Measurements from ENCODE around the gene BST1. TPM values are rescaled to one million over a fixed set of nuclear protein-coding genes. Genes with fewer than 3 reads are reported as not detected.

Gene BST1
- total RNA-seq, 1 experiment from 2014 or later = 1.4 TPM

GRCh38 chr4:15681372-15682241 is 21.3 kb upstream of the BST1 start, which contains the start of gene FAM200B (continued):
- TF ChIP-seq AFF4 (CRISPR knock-in tag; IDR thresholded peaks at IDR 0.05; ENCODE audit: borderline replicate concordance) = peak; percentile 67; the same call in 1 of the 2 replicates
- TF ChIP-seq ZNF416 (CRISPR knock-in tag; IDR thresholded peaks at IDR 0.05) = no peak
- no peak for TF ChIP-seq JAZF1 (CRISPR knock-in tag; IDR thresholded peaks at IDR 0.05)
- TF ChIP-seq, protein P1, sequence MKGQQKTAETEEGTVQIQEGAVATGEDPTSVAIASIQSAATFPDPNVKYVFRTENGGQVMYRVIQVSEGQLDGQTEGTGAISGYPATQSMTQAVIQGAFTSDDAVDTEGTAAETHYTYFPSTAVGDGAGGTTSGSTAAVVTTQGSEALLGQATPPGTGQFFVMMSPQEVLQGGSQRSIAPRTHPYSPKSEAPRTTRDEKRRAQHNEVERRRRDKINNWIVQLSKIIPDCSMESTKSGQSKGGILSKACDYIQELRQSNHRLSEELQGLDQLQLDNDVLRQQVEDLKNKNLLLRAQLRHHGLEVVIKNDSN (CRISPR knock-in tag; IDR thresholded peaks at IDR 0.05) = peak; percentile 48; the same call in 1 of the 2 replicates
- TF ChIP-seq HMGA2 (CRISPR knock-in tag; IDR thresholded peaks at IDR 0.05) = no peak
- TF ChIP-seq NR2C2 (CRISPR knock-in tag; IDR thresholded peaks at IDR 0.05) = no peak
- peak; percentile 87; the same call in 1 of the 2 replicates for TF ChIP-seq TP53 (CRISPR knock-in tag; IDR thresholded peaks at IDR 0.05)
- TF ChIP-seq, protein P2, sequence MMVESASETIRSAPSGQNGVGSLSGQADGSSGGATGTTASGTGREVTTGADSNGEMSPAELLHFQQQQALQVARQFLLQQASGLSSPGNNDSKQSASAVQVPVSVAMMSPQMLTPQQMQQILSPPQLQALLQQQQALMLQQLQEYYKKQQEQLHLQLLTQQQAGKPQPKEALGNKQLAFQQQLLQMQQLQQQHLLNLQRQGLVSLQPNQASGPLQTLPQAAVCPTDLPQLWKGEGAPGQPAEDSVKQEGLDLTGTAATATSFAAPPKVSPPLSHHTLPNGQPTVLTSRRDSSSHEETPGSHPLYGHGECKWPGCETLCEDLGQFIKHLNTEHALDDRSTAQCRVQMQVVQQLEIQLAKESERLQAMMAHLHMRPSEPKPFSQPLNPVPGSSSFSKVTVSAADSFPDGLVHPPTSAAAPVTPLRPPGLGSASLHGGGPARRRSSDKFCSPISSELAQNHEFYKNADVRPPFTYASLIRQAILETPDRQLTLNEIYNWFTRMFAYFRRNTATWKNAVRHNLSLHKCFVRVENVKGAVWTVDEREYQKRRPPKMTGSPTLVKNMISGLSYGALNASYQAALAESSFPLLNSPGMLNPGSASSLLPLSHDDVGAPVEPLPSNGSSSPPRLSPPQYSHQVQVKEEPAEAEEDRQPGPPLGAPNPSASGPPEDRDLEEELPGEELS (CRISPR knock-in tag; IDR thresholded peaks at IDR 0.05) = no peak
- TF ChIP-seq TEAD1 (CRISPR knock-in tag; IDR thresholded peaks at IDR 0.05) = peak; percentile 76
- TF ChIP-seq, protein P3, sequence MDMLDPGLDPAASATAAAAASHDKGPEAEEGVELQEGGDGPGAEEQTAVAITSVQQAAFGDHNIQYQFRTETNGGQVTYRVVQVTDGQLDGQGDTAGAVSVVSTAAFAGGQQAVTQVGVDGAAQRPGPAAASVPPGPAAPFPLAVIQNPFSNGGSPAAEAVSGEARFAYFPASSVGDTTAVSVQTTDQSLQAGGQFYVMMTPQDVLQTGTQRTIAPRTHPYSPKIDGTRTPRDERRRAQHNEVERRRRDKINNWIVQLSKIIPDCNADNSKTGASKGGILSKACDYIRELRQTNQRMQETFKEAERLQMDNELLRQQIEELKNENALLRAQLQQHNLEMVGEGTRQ (CRISPR knock-in tag; IDR thresholded peaks at IDR 0.05) = no peak
- TF ChIP-seq ATF1 (CRISPR knock-in tag; IDR thresholded peaks at IDR 0.05) = no peak
- no peak for TF ChIP-seq IRF2 (CRISPR knock-in tag; IDR thresholded peaks at IDR 0.05; ENCODE audit: borderline replicate concordance, low read depth)
- TF ChIP-seq KAT7 (CRISPR knock-in tag; IDR thresholded peaks at IDR 0.05; ENCODE audit: borderline replicate concordance) = peak; percentile 94
- no peak for TF ChIP-seq TCF7 (CRISPR knock-in tag; IDR thresholded peaks at IDR 0.05; ENCODE audit: low read depth)
- TF ChIP-seq, protein P4, sequence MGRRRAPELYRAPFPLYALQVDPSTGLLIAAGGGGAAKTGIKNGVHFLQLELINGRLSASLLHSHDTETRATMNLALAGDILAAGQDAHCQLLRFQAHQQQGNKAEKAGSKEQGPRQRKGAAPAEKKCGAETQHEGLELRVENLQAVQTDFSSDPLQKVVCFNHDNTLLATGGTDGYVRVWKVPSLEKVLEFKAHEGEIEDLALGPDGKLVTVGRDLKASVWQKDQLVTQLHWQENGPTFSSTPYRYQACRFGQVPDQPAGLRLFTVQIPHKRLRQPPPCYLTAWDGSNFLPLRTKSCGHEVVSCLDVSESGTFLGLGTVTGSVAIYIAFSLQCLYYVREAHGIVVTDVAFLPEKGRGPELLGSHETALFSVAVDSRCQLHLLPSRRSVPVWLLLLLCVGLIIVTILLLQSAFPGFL (CRISPR knock-in tag; IDR thresholded peaks at IDR 0.05; ENCODE audit: borderline replicate concordance) = no peak
- TF ChIP-seq ZNF121 (CRISPR knock-in tag; IDR thresholded peaks at IDR 0.05) = no peak
- TF ChIP-seq FOXJ3 (CRISPR knock-in tag; IDR thresholded peaks at IDR 0.05; ENCODE audit: borderline replicate concordance) = no peak
- TF ChIP-seq, protein P5, sequence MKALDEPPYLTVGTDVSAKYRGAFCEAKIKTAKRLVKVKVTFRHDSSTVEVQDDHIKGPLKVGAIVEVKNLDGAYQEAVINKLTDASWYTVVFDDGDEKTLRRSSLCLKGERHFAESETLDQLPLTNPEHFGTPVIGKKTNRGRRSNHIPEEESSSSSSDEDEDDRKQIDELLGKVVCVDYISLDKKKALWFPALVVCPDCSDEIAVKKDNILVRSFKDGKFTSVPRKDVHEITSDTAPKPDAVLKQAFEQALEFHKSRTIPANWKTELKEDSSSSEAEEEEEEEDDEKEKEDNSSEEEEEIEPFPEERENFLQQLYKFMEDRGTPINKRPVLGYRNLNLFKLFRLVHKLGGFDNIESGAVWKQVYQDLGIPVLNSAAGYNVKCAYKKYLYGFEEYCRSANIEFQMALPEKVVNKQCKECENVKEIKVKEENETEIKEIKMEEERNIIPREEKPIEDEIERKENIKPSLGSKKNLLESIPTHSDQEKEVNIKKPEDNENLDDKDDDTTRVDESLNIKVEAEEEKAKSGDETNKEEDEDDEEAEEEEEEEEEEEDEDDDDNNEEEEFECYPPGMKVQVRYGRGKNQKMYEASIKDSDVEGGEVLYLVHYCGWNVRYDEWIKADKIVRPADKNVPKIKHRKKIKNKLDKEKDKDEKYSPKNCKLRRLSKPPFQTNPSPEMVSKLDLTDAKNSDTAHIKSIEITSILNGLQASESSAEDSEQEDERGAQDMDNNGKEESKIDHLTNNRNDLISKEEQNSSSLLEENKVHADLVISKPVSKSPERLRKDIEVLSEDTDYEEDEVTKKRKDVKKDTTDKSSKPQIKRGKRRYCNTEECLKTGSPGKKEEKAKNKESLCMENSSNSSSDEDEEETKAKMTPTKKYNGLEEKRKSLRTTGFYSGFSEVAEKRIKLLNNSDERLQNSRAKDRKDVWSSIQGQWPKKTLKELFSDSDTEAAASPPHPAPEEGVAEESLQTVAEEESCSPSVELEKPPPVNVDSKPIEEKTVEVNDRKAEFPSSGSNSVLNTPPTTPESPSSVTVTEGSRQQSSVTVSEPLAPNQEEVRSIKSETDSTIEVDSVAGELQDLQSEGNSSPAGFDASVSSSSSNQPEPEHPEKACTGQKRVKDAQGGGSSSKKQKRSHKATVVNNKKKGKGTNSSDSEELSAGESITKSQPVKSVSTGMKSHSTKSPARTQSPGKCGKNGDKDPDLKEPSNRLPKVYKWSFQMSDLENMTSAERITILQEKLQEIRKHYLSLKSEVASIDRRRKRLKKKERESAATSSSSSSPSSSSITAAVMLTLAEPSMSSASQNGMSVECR (CRISPR knock-in tag; IDR thresholded peaks at IDR 0.05; ENCODE audit: borderline replicate concordance) = no peak

Data from WTC11 (cell line).